K562 (cell line): Measurements from ENCODE around the gene SLC25A44. TPM values are rescaled to one million over a fixed set of nuclear protein-coding genes. Genes with fewer than 3 reads are reported as not detected.

ENCODE experiments used
- ATAC-seq: fragments of 200-7000 bp; cut with Tn5 transposase; 3 replicates; pipeline ENCODE4 v1.9.1; 2020; ENCODE audit warnings: moderate library complexity
- BruUV-seq: library from RNA; stranded (reverse); fragments of 400-500 nt; replicated peaks from 2 replicates; lab custom pipeline; 2021; lab: Mats Ljungman, UMichigan
- CTCF ChIA-PET: fragments of 300-600 bp; formaldehyde crosslinking; extraction: SDS; loops from one replicate; lab custom pipeline; 2021; ENCODE audit warnings: low intra/inter-chr PET ratio; lab: Yijun Ruan, JAX
- POLR2A ChIA-PET: fragments of 300-600, 350-650 bp; sonication (Branson Sonifier 250); formaldehyde crosslinking; extraction: SDS; loops from one replicate; lab custom pipeline; 2021; ENCODE audit warnings: antibody characterized with exemption, inconsistent platforms; lab: Yijun Ruan, JAX
- DNase-seq, 4 experiments: peaks; one replicate each; pipeline versions ENCODE4 v3.0.0 to v3.0.0-alpha.2; 2011 to 2018; ENCODE audit warnings: low spot score in 3 of 4, mixed read lengths in 3 of 4; ENCODE audit errors: extremely low read depth in 1 of 4
- FAIRE-seq: peaks from 2 replicates; lab custom pipeline; 2011; peaks lifted over from hg19 to GRCh38; lab: Jason Lieb, UNC
- H2AFZ ChIP-seq: 2 replicates; pipeline ENCODE4 v1.6.0; 2011; ENCODE audit warnings: low read depth, low read length, control low read depth, inconsistent platforms
- H3K27ac ChIP-seq: fragments of 200-600 bp; 3 replicates; pipeline ENCODE4 v1.8.0; 2011; ENCODE audit warnings: low read depth, mild to moderate bottlenecking, control low read depth, inconsistent platforms, low read length, moderate library complexity, mixed read lengths; ENCODE audit errors: extremely low read depth
- H3K27me3 ChIP-seq, 2 experiments: fragments of 300-600 bp in 1 of 2; 2 replicates in 1 of 2; 3 replicates in 1 of 2; pipeline versions ENCODE4 v1.6.0 to v1.8.0; 2011; ENCODE audit warnings: inconsistent platforms in 2 of 2, low read length in 2 of 2, mild to moderate bottlenecking in 1 of 2, mixed read lengths in 1 of 2, moderate library complexity in 1 of 2; ENCODE audit not compliant: control insufficient read depth in 2 of 2, insufficient read depth in 2 of 2
- H3K36me3 ChIP-seq: fragments of 300-600 bp; 3 replicates; pipeline ENCODE4 v1.8.0; 2011; ENCODE audit warnings: mild to moderate bottlenecking, low read length, inconsistent platforms; ENCODE audit not compliant: control insufficient read depth, insufficient read depth
- H3K4me1 ChIP-seq, 2 experiments: fragments of 200-600 bp in 1 of 2; replicated peaks in 1 of 2; 2 replicates in 1 of 2; 3 replicates in 1 of 2; pipeline versions ENCODE4 v1.5.1 to v1.8.0; 2011; ENCODE audit warnings: inconsistent platforms in 2 of 2, low read length in 2 of 2, mild to moderate bottlenecking in 1 of 2, mixed read lengths in 1 of 2, moderate library complexity in 1 of 2; ENCODE audit not compliant: control insufficient read depth in 2 of 2, insufficient read depth in 2 of 2
- H3K4me2 ChIP-seq: 2 replicates; pipeline ENCODE4 v1.6.1; 2011; ENCODE audit warnings: low read length, control low read depth, inconsistent platforms, mixed read lengths; ENCODE audit not compliant: insufficient read depth
- H3K4me3 ChIP-seq: fragments of 200-600 bp; sonication (generic), shearing (Covaris generic); 2 replicates; pipeline ENCODE4 v1.5.1; 2016; ENCODE audit warnings: control low read depth, inconsistent platforms
- H3K79me2 ChIP-seq: fragments of 200-600 bp; 3 replicates; pipeline ENCODE4 v1.8.0; 2011; ENCODE audit warnings: low read length, inconsistent platforms; ENCODE audit not compliant: control insufficient read depth, insufficient read depth
- H3K9ac ChIP-seq, 2 experiments: 2 replicates each; pipeline versions ENCODE4 v1.6.0 to v1.6.1; 2011; ENCODE audit warnings: low read depth in 2 of 2, low read length in 2 of 2, control low read depth in 1 of 2, inconsistent platforms in 1 of 2, mild to moderate bottlenecking in 1 of 2, mixed read lengths in 1 of 2; ENCODE audit not compliant: insufficient read depth in 1 of 2
- H3K9me1 ChIP-seq: one replicate; pipeline ENCODE4 v1.6.0; 2011; ENCODE audit warnings: inconsistent platforms, mild to moderate bottlenecking, low read length, moderate library complexity; ENCODE audit not compliant: control insufficient read depth, insufficient read depth
- H3K9me3 ChIP-seq: replicated peaks from 2 replicates; pipeline ENCODE4 v1.5.1; 2011; ENCODE audit warnings: low read depth, low read length, inconsistent platforms; ENCODE audit not compliant: control insufficient read depth, insufficient read depth
- H4K20me1 ChIP-seq: replicated peaks from 2 replicates; pipeline ENCODE4 v1.6.1; 2011; ENCODE audit warnings: low read length, inconsistent platforms, mixed read lengths; ENCODE audit not compliant: control insufficient read depth, insufficient read depth
- BRCA1 ChIP-seq, 2 experiments: fragments of 450-650 bp in 1 of 2; sonication (generic) in 1 of 2; formaldehyde crosslinking in 1 of 2; IDR thresholded peaks; 2 replicates each; pipeline versions ENCODE4 v1.5.0 to v1.6.1; 2017 to 2020; ENCODE audit warnings: mild to moderate bottlenecking in 1 of 2, missing genetic modification reagents in 1 of 2
- DACH1 ChIP-seq: fragments of 450-650 bp; IDR thresholded peaks from 2 replicates; pipeline ENCODE4 v1.6.1; 2018; ENCODE audit not compliant: partially characterized antibody
- MYNN ChIP-seq, 2 experiments: sonication (generic); formaldehyde crosslinking in 1 of 2; IDR thresholded peaks; 2 replicates each; pipeline versions ENCODE4 v1.5.0 to v1.6.1; 2016 to 2020; ENCODE audit warnings: antibody characterized with exemption in 1 of 2, missing genetic modification reagents in 1 of 2
- NFATC3 ChIP-seq: fragments of 450-650 bp; IDR thresholded peaks from 2 replicates; pipeline ENCODE4 v1.6.1; 2017; ENCODE audit warnings: mild to moderate bottlenecking
- SREBF1 ChIP-seq: fragments of 150-350 bp; IDR thresholded peaks from 2 replicates; pipeline ENCODE4 v1.6.1; 2014; ENCODE audit warnings: antibody characterized with exemption, low read depth, low read length, borderline replicate concordance
- ZKSCAN1 ChIP-seq: fragments of 150-350 bp; IDR thresholded peaks from 2 replicates; pipeline ENCODE4 v1.6.1; 2016; ENCODE audit warnings: low read depth, low read length
- WGBS: fragments of 100-300 bp; shearing (Covaris generic); methylation state at CpG from one replicate; pipeline ENCODE4 v1.1.6; 2016; ENCODE audit warnings: low coverage, mixed read lengths; ENCODE audit not compliant: insufficient coverage; ENCODE audit errors: missing lambda C conversion rate; 5-methylcytosine and 5-hydroxymethylcytosine counted together
- in situ Hi-C: fragments of 300-500 bp; cut with MboI; formaldehyde crosslinking; loops from 4 replicates; pipeline ENCODE4 v1.15.0; 2018; ENCODE audit warnings: inconsistent platforms, mixed read lengths
- intact Hi-C: fragments of 100-400 bp; cut with micrococcal nuclease; formaldehyde crosslinking; loops from 2 replicates; pipeline ENCODE4 v1.14.2; 2022
- polyA plus RNA-seq, 8 experiments: library from polyadenylated mRNA; depleted of rRNA in 4 of 8; stranded (reverse) in 5 of 8; unstranded in 3 of 8; fragments of >200 nt; fragmentation: Nextera tagmentation in 2 of 8; fragmentation: Illumina TruSeq in 1 of 8; extraction: Ambion mirVana in 2 of 8; extraction: Trizol in 1 of 8; gene quantifications; 2 replicates each; pipeline versions ENCODE4 v1.2.1 to v1.2.3, GENCODE V29; 2011 to 2014; ENCODE audit warnings: inconsistent platforms in 1 of 8, missing spikeins in 1 of 8
- total RNA-seq, 7 experiments: library from RNA; depleted of rRNA in 6 of 7; stranded (reverse); fragments of >200 nt in 6 of 7; fragmentation: Illumina TruSeq in 2 of 7; extraction: Trizol in 2 of 7; gene quantifications; 2 replicates each; pipeline versions ENCODE4 v1.2.1 to v1.2.3, GENCODE V29; 2011 to 2021; ENCODE audit warnings: low replicate concordance in 1 of 7

The SLC25A44 gene
- total and polyA plus RNA-seq, 9 of the 15 experiments (the other 6 are each of a cell fraction or from before 2014, with no cell fraction given): 4.4 to 22.8 (median 12.5) TPM

- ChIA-PET POLR2A (interaction anchor here (0.8 to 3.1 kb wide), 3 partner anchors 10 to 45 kb away, joined by 3 to 15 read pairs (median 8); no protein-coding TSS in a partner anchor), CTCF (no interaction called here)
- intact Hi-C loops (no loop called here), in situ Hi-C loops (no loop called here)
- no TSS peak for BruUV-seq
- DNase-seq (no peak), ATAC-seq (peak; percentile 18; the same call in 2 of the 3 replicates), FAIRE-seq (no peak)
- H3K9ac ChIP-seq: no peak overlapping the region
- peaks cover 0 to 9% of the 10 kb centered on the region in 2 experiments; a peak in 3 of 5 replicates for H3K4me1 ChIP-seq
- WGBS: 42% methylated on average over 11 of the region's 11 CpGs
- no peak overlapping the region for H3K4me3 ChIP-seq
- H3K9me3 ChIP-seq: no peaks in the 10 kb centered on the region
- H4K20me1 ChIP-seq: 0 out of 2 replicates have a peak, but pooled peaks cover 6% of the 10 kb centered on the region
- no peak overlapping the region for H3K27ac ChIP-seq
- H3K36me3 ChIP-seq: no peaks in the 10 kb centered on the region
- H3K4me2 ChIP-seq: no peak overlapping the region
- no peaks in the 10 kb centered on the region for H3K79me2 ChIP-seq
- 0 out of 2 replicates have a peak overlapping the region, but pooled peaks have one; percentile 14 for H2AFZ ChIP-seq
- peaks cover 3 to 8% of the 10 kb centered on the region in 2 experiments; a peak in 1 of 5 replicates for H3K27me3 ChIP-seq
- TF ChIP-seq SREBF1: no peak
- TF ChIP-seq ZKSCAN1: no peak
- TF ChIP-seq BRCA1 (IDR thresholded peaks at IDR 0.05): no peak
- no peak for TF ChIP-seq BRCA1 (CRISPR knock-in tag; IDR thresholded peaks at IDR 0.05)
- no peak for TF ChIP-seq NFATC3
- TF ChIP-seq MYNN (IDR thresholded peaks at IDR 0.05): no peak
- TF ChIP-seq MYNN (CRISPR knock-in tag; IDR thresholded peaks at IDR 0.05): no peak
- TF ChIP-seq DACH1: no peak
- no peaks in the 10 kb centered on the region for H3K9me1 ChIP-seq
Observed at GRCh38 chr1:156154317-156154749, 39.6 kb upstream of the SLC25A44 start.
